Panc1 (cell line): Measurements from ENCODE around the gene FRMD4A. TPM values are rescaled to one million over a fixed set of nuclear protein-coding genes. Genes with fewer than 3 reads are reported as not detected.
A peak's percentile ranks its signal among the peaks of the same experiment; 100 is the strongest.

Source experiments
- ATAC-seq: fragments of 200-7000 bp; cut with Tn5 transposase; 2 replicates; pipeline ENCODE4 v1.9.1; 2020; ENCODE audit warnings: mild to moderate bottlenecking, moderate library complexity
- BruUV-seq: library from RNA; stranded (reverse); fragments of 400-500 nt; replicated peaks from 2 replicates; lab custom pipeline; 2021; lab: Mats Ljungman, UMichigan
- CTCF ChIA-PET: fragments of 300-600 bp; sonication (Branson Sonifier 250); formaldehyde crosslinking; loops from one replicate; lab custom pipeline; 2022; ENCODE audit warnings: antibody characterized with exemption; lab: Charles Lee
- POLR2A ChIA-PET: fragments of 300-600 bp; sonication (Branson Sonifier 250); formaldehyde crosslinking; loops from one replicate; lab custom pipeline; 2022; ENCODE audit warnings: antibody characterized with exemption; lab: Charles Lee
- DNase-seq: peaks from one replicate; pipeline ENCODE4 v3.0.0-alpha.2; 2010; ENCODE audit warnings: low read depth, low spot score
- H3K27ac ChIP-seq: 2 replicates; pipeline ENCODE4 v1.5.1; 2011; ENCODE audit warnings: mild to moderate bottlenecking, low read length, inconsistent platforms
- H3K27me3 ChIP-seq: fragments of 200-500 bp; sonication (Bioruptor generic); 2 replicates; pipeline ENCODE4 v1.6.0; 2014; ENCODE audit warnings: low read length, inconsistent platforms; ENCODE audit not compliant: control insufficient read depth, insufficient read depth
- H3K36me3 ChIP-seq: fragments of 200-500 bp; sonication (Bioruptor generic); 2 replicates; pipeline ENCODE4 v1.5.1; 2014; ENCODE audit warnings: inconsistent platforms, mild to moderate bottlenecking, low read length, moderate library complexity; ENCODE audit not compliant: control insufficient read depth, insufficient read depth
- H3K4me1 ChIP-seq: 2 replicates; pipeline ENCODE4 v1.5.1; 2011; ENCODE audit warnings: inconsistent platforms, mild to moderate bottlenecking, low read length, moderate library complexity; ENCODE audit not compliant: control insufficient read depth, insufficient read depth
- H3K4me3 ChIP-seq, 2 experiments: 2 replicates each; pipeline ENCODE4 v1.5.1; 2011 to 2012; ENCODE audit warnings: low read depth in 2 of 2, low read length in 2 of 2, mild to moderate bottlenecking in 2 of 2, inconsistent platforms in 1 of 2, moderate library complexity in 1 of 2
- H3K9me3 ChIP-seq: fragments of 200-500 bp; sonication (Bioruptor generic); 2 replicates; pipeline ENCODE4 v1.5.1; 2014; ENCODE audit warnings: low read depth, mild to moderate bottlenecking, inconsistent platforms, low read length, moderate library complexity; ENCODE audit not compliant: control insufficient read depth, insufficient read depth
- CTCF ChIP-seq: fragments of 450-650 bp; IDR thresholded peaks from 2 replicates; pipeline ENCODE4 v1.5.1; 2017; ENCODE audit warnings: mild to moderate bottlenecking
- POLR2AphosphoS5 ChIP-seq: IDR thresholded peaks from 2 replicates; pipeline ENCODE4 v1.6.1; 2012; ENCODE audit warnings: mild to moderate bottlenecking, low read depth, low read length, moderate library complexity
- REST ChIP-seq, 2 experiments: IDR thresholded peaks; 2 replicates each; pipeline ENCODE4 v1.6.1; 2011 to 2012; ENCODE audit warnings: low read depth in 2 of 2, control low read depth in 1 of 2, low read length in 1 of 2, mild to moderate bottlenecking in 1 of 2, moderate library complexity in 1 of 2; ENCODE audit not compliant: insufficient read depth in 1 of 2
- SIN3A ChIP-seq: IDR thresholded peaks from 2 replicates; pipeline ENCODE4 v1.6.1; 2012; ENCODE audit warnings: low read depth, mild to moderate bottlenecking, low read length, moderate library complexity, borderline replicate concordance; ENCODE audit not compliant: insufficient read depth
- TCF7L2 ChIP-seq: IDR thresholded peaks from 2 replicates; pipeline ENCODE4 v1.6.1; 2011; ENCODE audit warnings: mild to moderate bottlenecking, low read depth, low read length, inconsistent platforms
- in situ Hi-C: cut with HindIII; loops from 2 replicates; pipeline ENCODE4 v1.10.0; 2016; ENCODE audit warnings: low sequenced_read_pairs, low pct_unique_long_range_greater_than_20kb
- intact Hi-C: fragments of 100-400 bp; cut with micrococcal nuclease; formaldehyde crosslinking; loops from one replicate; pipeline ENCODE4 v1.10.0; 2022; ENCODE audit not compliant: unreplicated experiment
- total RNA-seq: library from RNA; stranded (reverse); gene quantifications from one replicate; pipeline ENCODE4 v1.2.1, GENCODE V29; 2021; ENCODE audit not compliant: unreplicated experiment

Gene FRMD4A
- total RNA-seq, 1 experiment from 2014 or later, result 7.1 TPM

GRCh38 chr10:14126697-14127440, 203.9 kb downstream of the FRMD4A start:
- TF ChIP-seq SIN3A (no peak), REST (IDR thresholded peaks at IDR 0.05; ENCODE audit: insufficient read depth in 1 of 2, low read depth in 2 of 2, low read length in 1 of 2) (no peak), TCF7L2 (no peak), CTCF (no peak), POLR2AphosphoS5 (no peak)
- Histone ChIP-seq H3K4me1 (no peaks in the 10 kb centered on the region), H3K4me3 (no peak overlapping the region), H3K36me3 (no peaks in the 10 kb centered on the region), H3K27ac (no peak overlapping the region), H3K27me3 (no peaks in the 10 kb centered on the region), H3K9me3 (no peaks in the 10 kb centered on the region)
- ChIA-PET POLR2A (no interaction called here), CTCF (no interaction called here)
- intact Hi-C loops, result no loop called here
- in situ Hi-C loops, result no loop called here
- ATAC-seq (peak; percentile 69), DNase-seq (no peak)
- no TSS peak for BruUV-seq

GRCh38 chr10:14125564-14125963, 205.2 kb downstream of the FRMD4A start:
- Histone ChIP-seq H3K36me3 (no peaks in the 10 kb centered on the region), H3K4me1 (no peaks in the 10 kb centered on the region), H3K27ac (no peak overlapping the region), H3K27me3 (no peaks in the 10 kb centered on the region), H3K4me3 (no peak overlapping the region), H3K9me3 (no peaks in the 10 kb centered on the region)
- ChIA-PET POLR2A (no interaction called here), CTCF (no interaction called here)
- DNase-seq (no peak), ATAC-seq (no peak)
- intact Hi-C loops, result no loop called here
- in situ Hi-C loops, result no loop called here
- no TSS peak for BruUV-seq
- TF ChIP-seq TCF7L2 (no peak), CTCF (no peak), REST (IDR thresholded peaks at IDR 0.05; ENCODE audit: insufficient read depth in 1 of 2, low read depth in 2 of 2, low read length in 1 of 2) (no peak), POLR2AphosphoS5 (no peak), SIN3A (no peak)
